ENCODE measurements around the gene C20orf96.
"Not testable (repeated sequence)": the region's sequence is repeated elsewhere in the genome, so short reads cannot be mapped to it uniquely, and the experiment has no call there.

The C20orf96 gene

GRCh38 chr20:278181-278580 lies 12.4 kb downstream of the C20orf96 start:
- DNase-seq (ENCODE audit: low read depth), result no peak

- DNase-seq (ENCODE audit: low read depth), result no peak
Observed at GRCh38 chr20:277496-277781, 13.1 kb downstream of the C20orf96 start.

GRCh38 chr20:276620-277495 lies 13.7 kb downstream of the C20orf96 start:
- DNase-seq (ENCODE audit: low read depth), result no peak

GRCh38 chr20:275791-276190 lies 14.8 kb downstream of the C20orf96 start:
- no peak for DNase-seq (ENCODE audit: low read depth)

- no peak for DNase-seq (ENCODE audit: low read depth)
Observed at GRCh38 chr20:273884-274283, 16.7 kb downstream of the C20orf96 start.

GRCh38 chr20:272718-273117 lies 17.8 kb downstream of the C20orf96 start:
- DNase-seq (ENCODE audit: low read depth), result no peak

- DNase-seq (ENCODE audit: low read depth), result no peak
Observed at GRCh38 chr20:271528-271927, 19.0 kb downstream of the C20orf96 start.

- DNase-seq (ENCODE audit: low read depth), result no peak
Observed at GRCh38 chr20:271069-271468, 19.5 kb downstream of the C20orf96 start.

- DNase-seq (ENCODE audit: low read depth), result no peak
Observed at GRCh38 chr20:270517-270916, 20.0 kb downstream of the C20orf96 start.

GRCh38 chr20:266596-267562 lies 23.7 kb downstream of the C20orf96 start:
- DNase-seq (ENCODE audit: low read depth), result peak; percentile 90

GRCh38 chr20:263701-264100 lies 26.8 kb downstream of the C20orf96 start:
- no peak for DNase-seq (ENCODE audit: low read depth)

GRCh38 chr20:259981-260380 lies 30.6 kb downstream of the C20orf96 start:
- no peak for DNase-seq (ENCODE audit: low read depth)

GRCh38 chr20:258963-259362 lies 31.6 kb downstream of the C20orf96 start:
- no peak for DNase-seq (ENCODE audit: low read depth)

GRCh38 chr20:258269-258858 lies 32.2 kb downstream of the C20orf96 start:
- DNase-seq (ENCODE audit: low read depth), result no peak

- DNase-seq (ENCODE audit: low read depth), result no peak
Observed at GRCh38 chr20:257419-257818, 33.1 kb downstream of the C20orf96 start, which contains the start of gene DEFB132. DEFB132 (plus strand) TSS chr20:257724; CDS start chr20:257779, 55 bp downstream.

- not testable (repeated sequence) for DNase-seq (ENCODE audit: low read depth)
Observed at GRCh38 chr20:253447-253846, 37.1 kb downstream of the C20orf96 start.

GRCh38 chr20:252801-253200 lies 37.7 kb downstream of the C20orf96 start:
- no peak for DNase-seq (ENCODE audit: low read depth)

- DNase-seq (ENCODE audit: low read depth), result no peak
Observed at GRCh38 chr20:251354-251753, 39.2 kb downstream of the C20orf96 start.

- no peak for DNase-seq (ENCODE audit: low read depth)
Observed at GRCh38 chr20:242905-243304, 47.6 kb downstream of the C20orf96 start.

- DNase-seq (ENCODE audit: low read depth), result no peak
Observed at GRCh38 chr20:237929-238328, 52.6 kb downstream of the C20orf96 start.

GRCh38 chr20:237489-237888 lies 53.1 kb downstream of the C20orf96 start:
- no peak for DNase-seq (ENCODE audit: low read depth)

- no peak for DNase-seq (ENCODE audit: low read depth)
Observed at GRCh38 chr20:235891-236290, 54.7 kb downstream of the C20orf96 start.
